HEK293 (cell line): ENCODE data around the gene FRMD3.

Source experiments
- ZBTB1 ChIP-seq: fragments of 450-650 bp; formaldehyde crosslinking; IDR thresholded peaks from 2 replicates; pipeline ENCODE4 v1.5.1; 2016; ENCODE audit warnings: missing biosample characterization, missing genetic modification characterization
- ZBTB17 ChIP-seq: fragments of 450-650 bp; formaldehyde crosslinking; IDR thresholded peaks from 2 replicates; pipeline ENCODE4 v1.5.1; 2016; ENCODE audit warnings: missing biosample characterization, missing genetic modification characterization
- ZNF311 ChIP-seq: fragments of 450-650 bp; formaldehyde crosslinking; IDR thresholded peaks from 2 replicates; pipeline ENCODE4 v1.5.1; 2017; ENCODE audit warnings: missing biosample characterization, missing genetic modification characterization, borderline replicate concordance
- ZNF350 ChIP-seq: fragments of 450-650 bp; formaldehyde crosslinking; IDR thresholded peaks from 2 replicates; pipeline ENCODE4 v1.5.0; 2017; ENCODE audit warnings: missing biosample characterization, mild to moderate bottlenecking, missing genetic modification characterization
- ZNF423 ChIP-seq: fragments of 450-650 bp; formaldehyde crosslinking; IDR thresholded peaks from 2 replicates; pipeline ENCODE4 v1.5.1; 2016; ENCODE audit warnings: missing biosample characterization, missing genetic modification characterization
- ZNF510 ChIP-seq: fragments of 450-650 bp; formaldehyde crosslinking; IDR thresholded peaks from 2 replicates; pipeline ENCODE4 v1.5.1; 2018; ENCODE audit warnings: mild to moderate bottlenecking, missing genetic modification characterization, missing biosample characterization; ENCODE audit not compliant: insufficient replicate concordance
- ZNF530 ChIP-seq: fragments of 450-650 bp; formaldehyde crosslinking; IDR thresholded peaks from 2 replicates; pipeline ENCODE4 v1.5.1; 2016; ENCODE audit warnings: low read depth, missing biosample characterization, missing genetic modification characterization
- ZNF561 ChIP-seq: fragments of 450-650 bp; IDR thresholded peaks from 2 replicates; pipeline ENCODE4 v1.5.1; 2018; ENCODE audit warnings: missing biosample characterization, missing genetic modification characterization, borderline replicate concordance
- TF ChIP-seq, protein P1 (sequence below): fragments of 450-650 bp; formaldehyde crosslinking; IDR thresholded peaks from 2 replicates; pipeline ENCODE4 v1.5.1; 2016; ENCODE audit warnings: missing biosample characterization, missing genetic modification characterization
- TF ChIP-seq, protein P2 (sequence below): fragments of 450-650 bp; formaldehyde crosslinking; IDR thresholded peaks from 2 replicates; pipeline ENCODE4 v1.5.1; 2016; ENCODE audit warnings: missing biosample characterization, missing genetic modification characterization, borderline replicate concordance
- TF ChIP-seq, protein P3 (sequence below): fragments of 450-650 bp; formaldehyde crosslinking; IDR thresholded peaks from 2 replicates; pipeline ENCODE4 v1.5.1; 2016; ENCODE audit warnings: missing biosample characterization, missing genetic modification characterization
- TF ChIP-seq, protein P4 (sequence below): fragments of 450-650 bp; formaldehyde crosslinking; conservative IDR thresholded peaks from 2 replicates; pipeline ENCODE4 v1.5.1; 2016; ENCODE audit warnings: low read depth, missing biosample characterization, missing genetic modification characterization

DNA sequence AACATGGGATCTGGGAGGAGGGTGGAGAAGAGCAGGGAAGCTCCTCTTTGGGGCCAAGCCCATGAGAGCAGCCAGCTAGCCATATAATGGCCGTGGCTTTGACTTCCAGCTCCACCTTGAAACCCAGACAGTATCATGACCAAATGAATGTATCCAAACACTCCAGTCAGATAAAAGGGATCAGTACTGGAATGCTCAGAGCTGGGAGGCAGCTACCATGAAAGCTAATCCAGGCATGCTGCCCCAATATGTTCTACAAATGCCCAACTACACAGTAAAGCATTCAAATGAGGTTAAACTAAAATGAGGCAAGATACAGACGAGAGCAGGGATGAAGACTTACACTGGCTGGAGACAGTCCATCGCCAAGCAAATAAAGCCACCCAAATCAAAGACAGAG, 69.4 kb downstream of the FRMD3 start:
- TF ChIP-seq ZNF350 (tag by site-specific recombination) = no peak
- TF ChIP-seq, protein P1, sequence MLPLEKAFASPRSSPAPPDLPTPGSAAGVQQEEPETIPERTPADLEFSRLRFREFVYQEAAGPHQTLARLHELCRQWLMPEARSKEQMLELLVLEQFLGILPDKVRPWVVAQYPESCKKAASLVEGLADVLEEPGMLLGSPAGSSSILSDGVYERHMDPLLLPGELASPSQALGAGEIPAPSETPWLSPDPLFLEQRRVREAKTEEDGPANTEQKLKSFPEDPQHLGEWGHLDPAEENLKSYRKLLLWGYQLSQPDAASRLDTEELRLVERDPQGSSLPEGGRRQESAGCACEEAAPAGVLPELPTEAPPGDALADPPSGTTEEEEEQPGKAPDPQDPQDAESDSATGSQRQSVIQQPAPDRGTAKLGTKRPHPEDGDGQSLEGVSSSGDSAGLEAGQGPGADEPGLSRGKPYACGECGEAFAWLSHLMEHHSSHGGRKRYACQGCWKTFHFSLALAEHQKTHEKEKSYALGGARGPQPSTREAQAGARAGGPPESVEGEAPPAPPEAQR (tag by site-specific recombination) = no peak
- TF ChIP-seq, protein P2, sequence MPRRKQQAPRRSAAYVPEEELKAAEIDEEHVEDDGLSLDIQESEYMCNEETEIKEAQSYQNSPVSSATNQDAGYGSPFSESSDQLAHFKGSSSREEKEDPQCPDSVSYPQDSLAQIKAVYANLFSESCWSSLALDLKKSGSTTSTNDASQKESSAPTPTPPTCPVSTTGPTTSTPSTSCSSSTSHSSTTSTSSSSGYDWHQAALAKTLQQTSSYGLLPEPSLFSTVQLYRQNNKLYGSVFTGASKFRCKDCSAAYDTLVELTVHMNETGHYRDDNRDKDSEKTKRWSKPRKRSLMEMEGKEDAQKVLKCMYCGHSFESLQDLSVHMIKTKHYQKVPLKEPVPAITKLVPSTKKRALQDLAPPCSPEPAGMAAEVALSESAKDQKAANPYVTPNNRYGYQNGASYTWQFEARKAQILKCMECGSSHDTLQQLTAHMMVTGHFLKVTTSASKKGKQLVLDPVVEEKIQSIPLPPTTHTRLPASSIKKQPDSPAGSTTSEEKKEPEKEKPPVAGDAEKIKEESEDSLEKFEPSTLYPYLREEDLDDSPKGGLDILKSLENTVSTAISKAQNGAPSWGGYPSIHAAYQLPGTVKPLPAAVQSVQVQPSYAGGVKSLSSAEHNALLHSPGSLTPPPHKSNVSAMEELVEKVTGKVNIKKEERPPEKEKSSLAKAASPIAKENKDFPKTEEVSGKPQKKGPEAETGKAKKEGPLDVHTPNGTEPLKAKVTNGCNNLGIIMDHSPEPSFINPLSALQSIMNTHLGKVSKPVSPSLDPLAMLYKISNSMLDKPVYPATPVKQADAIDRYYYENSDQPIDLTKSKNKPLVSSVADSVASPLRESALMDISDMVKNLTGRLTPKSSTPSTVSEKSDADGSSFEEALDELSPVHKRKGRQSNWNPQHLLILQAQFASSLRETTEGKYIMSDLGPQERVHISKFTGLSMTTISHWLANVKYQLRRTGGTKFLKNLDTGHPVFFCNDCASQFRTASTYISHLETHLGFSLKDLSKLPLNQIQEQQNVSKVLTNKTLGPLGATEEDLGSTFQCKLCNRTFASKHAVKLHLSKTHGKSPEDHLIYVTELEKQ (tag by site-specific recombination) = no peak
- TF ChIP-seq ZBTB17 = no peak
- TF ChIP-seq, protein P3, sequence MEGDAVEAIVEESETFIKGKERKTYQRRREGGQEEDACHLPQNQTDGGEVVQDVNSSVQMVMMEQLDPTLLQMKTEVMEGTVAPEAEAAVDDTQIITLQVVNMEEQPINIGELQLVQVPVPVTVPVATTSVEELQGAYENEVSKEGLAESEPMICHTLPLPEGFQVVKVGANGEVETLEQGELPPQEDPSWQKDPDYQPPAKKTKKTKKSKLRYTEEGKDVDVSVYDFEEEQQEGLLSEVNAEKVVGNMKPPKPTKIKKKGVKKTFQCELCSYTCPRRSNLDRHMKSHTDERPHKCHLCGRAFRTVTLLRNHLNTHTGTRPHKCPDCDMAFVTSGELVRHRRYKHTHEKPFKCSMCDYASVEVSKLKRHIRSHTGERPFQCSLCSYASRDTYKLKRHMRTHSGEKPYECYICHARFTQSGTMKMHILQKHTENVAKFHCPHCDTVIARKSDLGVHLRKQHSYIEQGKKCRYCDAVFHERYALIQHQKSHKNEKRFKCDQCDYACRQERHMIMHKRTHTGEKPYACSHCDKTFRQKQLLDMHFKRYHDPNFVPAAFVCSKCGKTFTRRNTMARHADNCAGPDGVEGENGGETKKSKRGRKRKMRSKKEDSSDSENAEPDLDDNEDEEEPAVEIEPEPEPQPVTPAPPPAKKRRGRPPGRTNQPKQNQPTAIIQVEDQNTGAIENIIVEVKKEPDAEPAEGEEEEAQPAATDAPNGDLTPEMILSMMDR (tag by site-specific recombination) = no peak
- no peak for TF ChIP-seq ZNF510 (tag by site-specific recombination)
- no peak for TF ChIP-seq ZNF530 (tag by site-specific recombination)
- TF ChIP-seq ZNF423 = no peak
- TF ChIP-seq, protein P4, sequence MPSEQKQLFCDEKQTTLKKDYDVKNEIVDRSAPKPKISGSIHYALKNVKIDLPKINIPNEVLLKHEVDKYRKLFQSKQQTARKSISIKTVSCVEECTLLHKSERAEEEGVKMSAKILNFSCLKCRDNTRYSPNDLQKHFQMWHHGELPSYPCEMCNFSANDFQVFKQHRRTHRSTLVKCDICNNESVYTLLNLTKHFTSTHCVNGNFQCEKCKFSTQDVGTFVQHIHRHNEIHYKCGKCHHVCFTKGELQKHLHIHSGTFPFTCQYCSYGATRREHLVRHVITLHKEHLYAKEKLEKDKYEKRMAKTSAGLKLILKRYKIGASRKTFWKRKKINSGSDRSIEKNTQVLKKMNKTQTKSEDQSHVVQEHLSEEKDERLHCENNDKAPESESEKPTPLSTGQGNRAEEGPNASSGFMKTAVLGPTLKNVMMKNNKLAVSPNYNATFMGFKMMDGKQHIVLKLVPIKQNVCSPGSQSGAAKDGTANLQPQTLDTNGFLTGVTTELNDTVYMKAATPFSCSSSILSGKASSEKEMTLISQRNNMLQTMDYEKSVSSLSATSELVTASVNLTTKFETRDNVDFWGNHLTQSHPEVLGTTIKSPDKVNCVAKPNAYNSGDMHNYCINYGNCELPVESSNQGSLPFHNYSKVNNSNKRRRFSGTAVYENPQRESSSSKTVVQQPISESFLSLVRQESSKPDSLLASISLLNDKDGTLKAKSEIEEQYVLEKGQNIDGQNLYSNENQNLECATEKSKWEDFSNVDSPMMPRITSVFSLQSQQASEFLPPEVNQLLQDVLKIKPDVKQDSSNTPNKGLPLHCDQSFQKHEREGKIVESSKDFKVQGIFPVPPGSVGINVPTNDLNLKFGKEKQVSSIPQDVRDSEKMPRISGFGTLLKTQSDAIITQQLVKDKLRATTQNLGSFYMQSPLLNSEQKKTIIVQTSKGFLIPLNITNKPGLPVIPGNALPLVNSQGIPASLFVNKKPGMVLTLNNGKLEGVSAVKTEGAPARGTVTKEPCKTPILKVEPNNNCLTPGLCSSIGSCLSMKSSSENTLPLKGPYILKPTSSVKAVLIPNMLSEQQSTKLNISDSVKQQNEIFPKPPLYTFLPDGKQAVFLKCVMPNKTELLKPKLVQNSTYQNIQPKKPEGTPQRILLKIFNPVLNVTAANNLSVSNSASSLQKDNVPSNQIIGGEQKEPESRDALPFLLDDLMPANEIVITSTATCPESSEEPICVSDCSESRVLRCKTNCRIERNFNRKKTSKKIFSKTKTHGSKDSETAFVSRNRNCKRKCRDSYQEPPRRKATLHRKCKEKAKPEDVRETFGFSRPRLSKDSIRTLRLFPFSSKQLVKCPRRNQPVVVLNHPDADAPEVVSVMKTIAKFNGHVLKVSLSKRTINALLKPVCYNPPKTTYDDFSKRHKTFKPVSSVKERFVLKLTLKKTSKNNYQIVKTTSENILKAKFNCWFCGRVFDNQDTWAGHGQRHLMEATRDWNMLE (tag by site-specific recombination) = no peak
- TF ChIP-seq ZNF311 (tag by site-specific recombination) = no peak
- TF ChIP-seq ZBTB1 (tag by site-specific recombination) = no peak
- TF ChIP-seq ZNF561 = no peak
